Neural progenitor cell (in vitro differentiated cells): ENCODE data around the gene AP4E1. TPM values are rescaled to one million over a fixed set of nuclear protein-coding genes. Genes with fewer than 3 reads are reported as not detected.

Experiments used
- DNase-seq: peaks from one replicate; pipeline ENCODE4 v3.0.0-alpha.2; 2016; ENCODE audit warnings: low spot score
- H2AFZ ChIP-seq: fragments of 200-600 bp; sonication (generic); replicated peaks from 2 replicates; pipeline ENCODE4 v1.6.1; 2016; ENCODE audit warnings: antibody characterized with exemption
- H3F3A ChIP-seq: fragments of 200-600 bp; sonication (generic); 2 replicates; pipeline ENCODE4 v1.6.1; 2016; ENCODE audit warnings: antibody characterized with exemption, low read depth
- H3K27ac ChIP-seq: fragments of 200-600 bp; sonication (generic); 2 replicates; pipeline ENCODE4 v1.5.1; 2016; ENCODE audit warnings: mild to moderate bottlenecking
- H3K27me3 ChIP-seq: fragments of 200-600 bp; sonication (generic); 2 replicates; pipeline ENCODE4 v1.6.1; 2016; ENCODE audit warnings: mild to moderate bottlenecking, moderate library complexity
- H3K36me3 ChIP-seq: fragments of 200-600 bp; sonication (generic); 2 replicates; pipeline ENCODE4 v1.5.1; 2016
- H3K4me1 ChIP-seq: fragments of 200-600 bp; sonication (generic); 2 replicates; pipeline ENCODE4 v1.6.1; 2016; ENCODE audit warnings: mixed run types
- H3K4me2 ChIP-seq: fragments of 200-600 bp; sonication (generic); 2 replicates; pipeline ENCODE4 v1.6.1; 2016
- H3K4me3 ChIP-seq: fragments of 200-600 bp; sonication (generic); 2 replicates; pipeline ENCODE4 v1.5.1; 2016
- H3K79me2 ChIP-seq: fragments of 200-600 bp; sonication (generic); 2 replicates; pipeline ENCODE4 v1.6.1; 2016; ENCODE audit warnings: low read depth
- H3K9ac ChIP-seq: fragments of 200-600 bp; sonication (generic); 2 replicates; pipeline ENCODE4 v1.6.1; 2016
- H3K9me3 ChIP-seq: fragments of 200-600 bp; sonication (generic); 2 replicates; pipeline ENCODE4 v1.5.1; 2016; ENCODE audit warnings: low read depth
- H4K20me1 ChIP-seq: fragments of 200-600 bp; sonication (generic); 2 replicates; pipeline ENCODE4 v1.6.1; 2016; ENCODE audit warnings: low read depth
- H3K27ac Mint-ChIP-seq: 3 replicates; pipeline ENCODE4 v1.8.0; 2021; ENCODE audit warnings: mixed read lengths
- H3K27me3 Mint-ChIP-seq: 2 replicates; pipeline ENCODE4 v1.8.0; 2022; ENCODE audit warnings: low read depth, mild to moderate bottlenecking, inconsistent platforms, moderate library complexity, mixed read lengths; ENCODE audit not compliant: insufficient read depth
- H3K36me3 Mint-ChIP-seq: 3 replicates; pipeline ENCODE4 v1.8.0; 2021; ENCODE audit warnings: mixed read lengths
- H3K4me1 Mint-ChIP-seq: 3 replicates; pipeline ENCODE4 v1.8.0; 2021; ENCODE audit warnings: mixed read lengths
- H3K4me3 Mint-ChIP-seq: 3 replicates; pipeline ENCODE4 v1.8.0; 2021; ENCODE audit warnings: mild to moderate bottlenecking, moderate library complexity, mixed read lengths
- H3K9me3 Mint-ChIP-seq: 3 replicates; pipeline ENCODE4 v1.8.0; 2020; ENCODE audit warnings: mixed read lengths
- EZH2 ChIP-seq: fragments of 200-600 bp; sonication (generic); IDR thresholded peaks from 2 replicates; pipeline ENCODE4 v1.6.1; 2017; ENCODE audit warnings: antibody characterized with exemption, mild to moderate bottlenecking, moderate library complexity
- EZH2phosphoT487 ChIP-seq: fragments of 200-600 bp; sonication (generic); IDR thresholded peaks from 2 replicates; pipeline ENCODE4 v1.6.1; 2017; ENCODE audit warnings: antibody characterized with exemption
- total RNA-seq: library from RNA; depleted of rRNA; stranded (reverse); fragments of >200 nt; gene quantifications from 2 replicates; pipeline ENCODE4 v1.2.3, GENCODE V29; 2015; ENCODE audit warnings: low replicate concordance
- TF ChIP-seq, protein P1 (sequence below): fragments of 200-600 bp; sonication (generic); IDR thresholded peaks from 2 replicates; pipeline ENCODE4 v1.5.1; 2017; ENCODE audit warnings: antibody characterized with exemption, mild to moderate bottlenecking

AP4E1 gene
- total RNA-seq, 1 donor from 2014 or later = 14.0 TPM

DNA sequence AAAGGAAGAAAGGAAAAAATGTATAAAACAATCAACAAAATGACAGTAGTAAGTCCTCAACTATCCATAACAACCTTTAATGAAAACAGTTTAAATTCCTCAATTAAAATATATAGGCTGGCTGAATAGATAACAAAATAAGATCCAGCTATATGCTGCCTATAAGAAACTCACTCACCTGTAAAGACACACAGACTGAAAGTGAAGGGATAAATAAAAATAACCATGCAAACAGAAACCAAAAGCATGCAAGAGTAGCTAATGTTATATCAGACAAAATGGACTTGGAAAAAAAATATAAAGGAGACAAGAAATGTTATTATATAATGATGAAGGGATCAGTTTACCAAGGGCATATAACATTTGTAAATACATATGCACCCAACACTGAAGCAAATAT lies 51.2 kb downstream of the AP4E1 start:
- Histone ChIP-seq H3K4me3 (no peak overlapping the region), H3K27ac (no peak overlapping the region), H3F3A (no peaks in the 10 kb centered on the region), H3K9me3 (no peaks in the 10 kb centered on the region), H3K4me1 (no peaks in the 10 kb centered on the region), H3K79me2 (no peaks in the 10 kb centered on the region), H2AFZ (no peak overlapping the region), H3K9ac (no peak overlapping the region), H4K20me1 (no peaks in the 10 kb centered on the region), H3K27me3 (no peaks in the 10 kb centered on the region), H3K36me3 (peaks cover 25% of the 10 kb centered on the region), H3K4me2 (no peak overlapping the region)
- Mint-ChIP-seq H3K4me1 (peaks cover 9% of the 10 kb centered on the region), H3K27ac (no peak overlapping the region), H3K27me3 (peaks cover 2% of the 10 kb centered on the region), H3K4me3 (no peak overlapping the region), H3K9me3 (peaks cover 37% of the 10 kb centered on the region), H3K36me3 (peaks cover 71% of the 10 kb centered on the region)
- TF ChIP-seq EZH2phosphoT487 (no peak), EZH2 (no peak)
- TF ChIP-seq, protein P1, sequence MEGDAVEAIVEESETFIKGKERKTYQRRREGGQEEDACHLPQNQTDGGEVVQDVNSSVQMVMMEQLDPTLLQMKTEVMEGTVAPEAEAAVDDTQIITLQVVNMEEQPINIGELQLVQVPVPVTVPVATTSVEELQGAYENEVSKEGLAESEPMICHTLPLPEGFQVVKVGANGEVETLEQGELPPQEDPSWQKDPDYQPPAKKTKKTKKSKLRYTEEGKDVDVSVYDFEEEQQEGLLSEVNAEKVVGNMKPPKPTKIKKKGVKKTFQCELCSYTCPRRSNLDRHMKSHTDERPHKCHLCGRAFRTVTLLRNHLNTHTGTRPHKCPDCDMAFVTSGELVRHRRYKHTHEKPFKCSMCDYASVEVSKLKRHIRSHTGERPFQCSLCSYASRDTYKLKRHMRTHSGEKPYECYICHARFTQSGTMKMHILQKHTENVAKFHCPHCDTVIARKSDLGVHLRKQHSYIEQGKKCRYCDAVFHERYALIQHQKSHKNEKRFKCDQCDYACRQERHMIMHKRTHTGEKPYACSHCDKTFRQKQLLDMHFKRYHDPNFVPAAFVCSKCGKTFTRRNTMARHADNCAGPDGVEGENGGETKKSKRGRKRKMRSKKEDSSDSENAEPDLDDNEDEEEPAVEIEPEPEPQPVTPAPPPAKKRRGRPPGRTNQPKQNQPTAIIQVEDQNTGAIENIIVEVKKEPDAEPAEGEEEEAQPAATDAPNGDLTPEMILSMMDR = no peak
- no peak for DNase-seq

DNA sequence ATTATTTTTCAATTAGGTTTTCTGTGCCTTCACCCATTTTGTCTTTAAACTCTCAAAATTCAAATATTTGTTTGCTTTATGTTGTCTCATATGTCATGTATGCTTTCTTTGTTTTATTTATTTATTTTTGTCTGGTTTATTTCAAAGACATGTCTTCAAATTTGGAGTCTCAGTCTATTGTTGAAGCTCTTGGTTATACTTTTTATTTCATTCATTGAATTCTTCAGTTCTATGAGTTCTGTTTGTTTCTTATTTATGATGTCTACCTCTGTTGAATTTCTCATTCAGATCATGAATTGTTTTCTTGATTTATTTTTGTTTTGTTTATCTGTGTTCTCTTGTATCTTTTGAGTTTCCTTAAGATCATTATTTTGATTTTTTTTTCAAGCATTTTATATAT lies 55.6 kb downstream of the AP4E1 start:
- no peaks in the 10 kb centered on the region for H3K9me3 ChIP-seq
- H2AFZ ChIP-seq = no peak overlapping the region
- H3K36me3 ChIP-seq = peaks cover 25% of the 10 kb centered on the region
- H3K4me3 Mint-ChIP-seq = no peak overlapping the region
- no peaks in the 10 kb centered on the region for H3K4me1 ChIP-seq
- H3K36me3 Mint-ChIP-seq = peaks cover 75% of the 10 kb centered on the region
- H3K9ac ChIP-seq = no peak overlapping the region
- no peaks in the 10 kb centered on the region for H3K4me1 Mint-ChIP-seq
- H3K79me2 ChIP-seq = no peaks in the 10 kb centered on the region
- H3F3A ChIP-seq = no peaks in the 10 kb centered on the region
- no peak overlapping the region for H3K4me3 ChIP-seq
- no peak for TF ChIP-seq EZH2
- TF ChIP-seq, protein P1 = no peak
- TF ChIP-seq EZH2phosphoT487 = no peak
- H3K27me3 Mint-ChIP-seq = peaks cover 1% of the 10 kb centered on the region
- H3K27ac Mint-ChIP-seq = no peak overlapping the region
- DNase-seq = no peak
- no peaks in the 10 kb centered on the region for H3K27me3 ChIP-seq
- no peaks in the 10 kb centered on the region for H4K20me1 ChIP-seq
- no peak overlapping the region for H3K4me2 ChIP-seq
- peaks cover 47% of the 10 kb centered on the region for H3K9me3 Mint-ChIP-seq
- no peak overlapping the region for H3K27ac ChIP-seq

DNA sequence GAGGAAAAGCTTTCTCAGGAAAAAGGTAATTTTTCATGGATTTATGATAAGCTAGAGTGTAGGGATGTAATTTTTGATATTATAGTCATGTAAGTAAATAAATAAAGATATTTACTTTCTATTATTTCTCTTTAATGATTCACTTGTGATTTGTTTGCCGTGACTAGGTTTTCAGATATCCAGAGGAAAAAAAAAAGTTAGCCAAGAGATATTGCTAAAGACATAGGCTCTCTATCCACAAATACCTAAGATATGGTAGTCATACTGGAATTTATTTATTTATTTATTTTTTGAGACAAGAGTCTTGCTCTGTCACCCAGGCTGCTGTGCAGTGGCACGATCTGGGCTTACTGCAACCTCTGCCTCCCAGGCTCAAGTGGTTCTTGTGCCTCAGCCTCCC lies 59.9 kb downstream of the AP4E1 start:
- no peak overlapping the region for H3K27ac ChIP-seq
- H3K4me2 ChIP-seq = no peak overlapping the region
- H3K9me3 ChIP-seq = peaks cover 11% of the 10 kb centered on the region
- H3K9ac ChIP-seq = no peak overlapping the region
- H3K4me1 Mint-ChIP-seq = no peaks in the 10 kb centered on the region
- DNase-seq = no peak
- peaks cover 65% of the 10 kb centered on the region for H3K36me3 Mint-ChIP-seq
- H3K27ac Mint-ChIP-seq = no peak overlapping the region
- no peak overlapping the region for H3K4me3 Mint-ChIP-seq
- peaks cover 17% of the 10 kb centered on the region for H3K36me3 ChIP-seq
- H2AFZ ChIP-seq = no peak overlapping the region
- H4K20me1 ChIP-seq = no peaks in the 10 kb centered on the region
- no peaks in the 10 kb centered on the region for H3K4me1 ChIP-seq
- no peak overlapping the region for H3K4me3 ChIP-seq
- TF ChIP-seq, protein P1 = no peak
- TF ChIP-seq EZH2 (no peak), EZH2phosphoT487 (no peak)
- no peaks in the 10 kb centered on the region for H3K27me3 ChIP-seq
- H3K9me3 Mint-ChIP-seq = peaks cover 48% of the 10 kb centered on the region
- no peaks in the 10 kb centered on the region for H3K27me3 Mint-ChIP-seq
- H3K79me2 ChIP-seq = no peaks in the 10 kb centered on the region
- H3F3A ChIP-seq = no peaks in the 10 kb centered on the region

DNA sequence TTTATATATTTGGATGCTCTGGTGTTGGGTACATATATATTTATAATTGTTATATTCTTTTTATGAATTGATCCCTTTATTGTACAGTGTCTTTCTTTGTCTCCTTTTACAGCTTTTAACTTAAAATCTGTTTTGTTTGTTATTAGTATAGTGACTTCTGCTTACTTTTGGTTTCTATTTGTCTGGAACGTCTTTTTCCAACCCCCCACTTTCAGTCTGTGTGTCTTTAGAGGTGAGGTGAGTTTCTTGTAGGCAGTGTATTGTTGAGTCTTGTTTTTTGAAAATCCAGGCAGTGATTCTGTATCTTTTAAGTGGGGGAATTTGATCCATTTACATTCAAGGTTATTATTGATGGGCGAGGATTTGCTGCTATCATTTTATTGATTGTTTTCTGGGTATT lies 62.0 kb downstream of the AP4E1 start:
- H3K27ac Mint-ChIP-seq = no peak overlapping the region
- peaks cover 53% of the 10 kb centered on the region for H3K36me3 Mint-ChIP-seq
- H3K27me3 Mint-ChIP-seq = no peaks in the 10 kb centered on the region
- Histone ChIP-seq H3K4me2 (no peak overlapping the region), H3K27ac (no peak overlapping the region), H2AFZ (no peak overlapping the region), H3K4me3 (no peak overlapping the region), H3K27me3 (no peaks in the 10 kb centered on the region), H3K36me3 (peaks cover 12% of the 10 kb centered on the region), H4K20me1 (no peaks in the 10 kb centered on the region), H3K4me1 (no peaks in the 10 kb centered on the region), H3K9me3 (peaks cover 11% of the 10 kb centered on the region), H3K9ac (no peak overlapping the region), H3K79me2 (no peaks in the 10 kb centered on the region), H3F3A (no peaks in the 10 kb centered on the region)
- peaks cover 32% of the 10 kb centered on the region for H3K9me3 Mint-ChIP-seq
- H3K4me1 Mint-ChIP-seq = no peaks in the 10 kb centered on the region
- no peak overlapping the region for H3K4me3 Mint-ChIP-seq
- no peak for DNase-seq
- TF ChIP-seq, protein P1 = no peak
- TF ChIP-seq EZH2 (no peak), EZH2phosphoT487 (no peak)
